ENCODE results near the gene FBXW11. TPM values are rescaled to one million over a fixed set of nuclear protein-coding genes. Genes with fewer than 3 reads are reported as not detected.

FBXW11 gene
- total RNA-seq, 1 experiment from 2014 or later, result 69.2 TPM

DNA sequence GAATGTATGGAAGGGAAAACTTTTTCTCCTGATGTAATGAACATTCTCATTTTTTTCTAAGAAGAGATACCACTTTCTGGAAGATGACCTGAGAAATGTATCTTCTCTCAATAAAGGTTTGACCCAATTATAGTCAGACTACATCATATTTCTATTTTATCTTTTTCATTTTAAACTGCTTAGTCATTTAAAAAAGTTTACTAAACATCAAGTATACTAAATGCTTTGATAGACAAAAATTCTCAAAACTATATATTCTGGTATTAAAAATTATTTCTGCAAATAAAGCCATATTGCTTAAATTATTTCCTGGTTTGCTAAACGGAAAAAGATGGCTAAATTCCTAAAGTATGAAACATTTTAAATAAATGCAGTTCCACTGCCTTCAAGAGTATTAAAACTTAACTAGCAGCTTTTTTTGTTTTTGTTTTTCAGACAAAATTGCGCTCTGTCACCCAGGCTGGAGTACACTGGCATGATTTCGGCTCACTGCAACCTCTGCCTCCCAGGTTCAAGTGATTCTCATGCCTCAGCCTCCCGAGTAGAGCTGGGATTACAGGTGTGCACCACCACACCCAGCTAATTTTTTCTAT lies 37.1 kb downstream of the FBXW11 start:
- POLR2A ChIA-PET (ENCODE audit: unreplicated experiment), result no interaction called here

GRCh38 chr5:171968531-171968930 lies 37.9 kb downstream of the FBXW11 start:
- H3K79me2 ChIP-seq (ENCODE audit: low read length), result peaks cover 92% of the 10 kb centered on the region
- intact Hi-C loops (cut with micrococcal nuclease), result no loop called here
- no peaks in the 10 kb centered on the region for H3K4me1 ChIP-seq (ENCODE audit: insufficient read depth, low read length)
- H2AFZ ChIP-seq (ENCODE audit: low read length), result no peak overlapping the region
- H3K4me3 ChIP-seq (ENCODE audit: low read length), result no peak overlapping the region
- no peak overlapping the region for H3K27ac ChIP-seq (ENCODE audit: low read length)
- H3F3A ChIP-seq (ENCODE audit: low read length, unreplicated experiment), result peaks cover 4% of the 10 kb centered on the region
- TF ChIP-seq CTCF (conservative IDR thresholded peaks at IDR 0.05; ENCODE audit: low read depth, low read length), result no peak
- no peak for TF ChIP-seq EZH2 (IDR thresholded peaks at IDR 0.05; ENCODE audit: low read length, unreplicated experiment)
- no peak for TF ChIP-seq EZH2phosphoT487 (IDR thresholded peaks at IDR 0.05; ENCODE audit: borderline replicate concordance, low read length)
- ATAC-seq, result no peak
- H3K36me3 ChIP-seq (ENCODE audit: low read depth, low read length), result no peaks in the 10 kb centered on the region
- no peaks in the 10 kb centered on the region for H3K27me3 ChIP-seq (ENCODE audit: low read length)
- no TSS peak for BruUV-seq (replicated peaks)
- H3K4me2 ChIP-seq (ENCODE audit: low read length), result no peak overlapping the region
- no peaks in the 10 kb centered on the region for H3K9me2 ChIP-seq (replicated peaks; ENCODE audit: low read length)
- DNase-seq, result no peak
- ChIA-PET POLR2A (ENCODE audit: unreplicated experiment) (no interaction called here), CTCF (no interaction called here)
- H4K20me1 ChIP-seq (ENCODE audit: low read length), result peaks cover 18% of the 10 kb centered on the region
- no peaks in the 10 kb centered on the region for H3K9me3 ChIP-seq (ENCODE audit: low read length)
- H3K9ac ChIP-seq (ENCODE audit: low read length), result no peak overlapping the region

More for the DNA sequence above, 37.1 kb downstream of the FBXW11 start:
- H3K9ac ChIP-seq (ENCODE audit: low read length), result no peak overlapping the region
- no peak overlapping the region for H3K4me2 ChIP-seq (ENCODE audit: low read length)
- no peak overlapping the region for H3K27ac ChIP-seq (ENCODE audit: low read length)
- peaks cover 91% of the 10 kb centered on the region for H3K79me2 ChIP-seq (ENCODE audit: low read length)
- no peaks in the 10 kb centered on the region for H3K9me2 ChIP-seq (replicated peaks; ENCODE audit: low read length)
- no peaks in the 10 kb centered on the region for H3K4me1 ChIP-seq (ENCODE audit: insufficient read depth, low read length)
- H3K4me3 ChIP-seq (ENCODE audit: low read length), result no peak overlapping the region
- ATAC-seq, result no peak
- CTCF ChIA-PET, result no interaction called here
- no TSS peak for BruUV-seq (replicated peaks)
- H3K9me3 ChIP-seq (ENCODE audit: low read length), result no peaks in the 10 kb centered on the region
- H3K36me3 ChIP-seq (ENCODE audit: low read depth, low read length), result no peaks in the 10 kb centered on the region
- no peak for DNase-seq
- no peak for TF ChIP-seq EZH2 (IDR thresholded peaks at IDR 0.05; ENCODE audit: low read length, unreplicated experiment)
- TF ChIP-seq CTCF (conservative IDR thresholded peaks at IDR 0.05; ENCODE audit: low read depth, low read length), result no peak
- TF ChIP-seq EZH2phosphoT487 (IDR thresholded peaks at IDR 0.05; ENCODE audit: borderline replicate concordance, low read length), result no peak
- no peak overlapping the region for H2AFZ ChIP-seq (ENCODE audit: low read length)
- H3K27me3 ChIP-seq (ENCODE audit: low read length), result no peaks in the 10 kb centered on the region
- H3F3A ChIP-seq (ENCODE audit: low read length, unreplicated experiment), result peaks cover 4% of the 10 kb centered on the region
- peaks cover 14% of the 10 kb centered on the region; the same call in 1 of the 2 replicates for H4K20me1 ChIP-seq (ENCODE audit: low read length)
- intact Hi-C loops (cut with micrococcal nuclease), result no loop called here

- CTCF ChIA-PET, result no interaction called here
- BruUV-seq (replicated peaks), result no TSS peak
- POLR2A ChIA-PET (ENCODE audit: unreplicated experiment), result no interaction called here
Measured at GRCh38 chr5:171966964-171967363, 39.5 kb downstream of the FBXW11 start.

More at GRCh38 chr5:171966964-171967363, 39.5 kb downstream of the FBXW11 start:
- no peak for TF ChIP-seq EZH2 (IDR thresholded peaks at IDR 0.05; ENCODE audit: low read length, unreplicated experiment)
- TF ChIP-seq CTCF (conservative IDR thresholded peaks at IDR 0.05; ENCODE audit: low read depth, low read length), result no peak
- TF ChIP-seq EZH2phosphoT487 (IDR thresholded peaks at IDR 0.05; ENCODE audit: borderline replicate concordance, low read length), result no peak
- no peaks in the 10 kb centered on the region for H3K27me3 ChIP-seq (ENCODE audit: low read length)
- DNase-seq, result no peak
- H3K9me3 ChIP-seq (ENCODE audit: low read length), result no peaks in the 10 kb centered on the region
- H3F3A ChIP-seq (ENCODE audit: low read length, unreplicated experiment), result peaks cover 4% of the 10 kb centered on the region
- H3K4me3 ChIP-seq (ENCODE audit: low read length), result no peak overlapping the region
- H3K9me2 ChIP-seq (replicated peaks; ENCODE audit: low read length), result no peaks in the 10 kb centered on the region
- no peak overlapping the region for H3K4me2 ChIP-seq (ENCODE audit: low read length)
- H3K9ac ChIP-seq (ENCODE audit: low read length), result no peak overlapping the region
- H3K27ac ChIP-seq (ENCODE audit: low read length), result no peak overlapping the region
- H4K20me1 ChIP-seq (ENCODE audit: low read length), result peaks cover 24% of the 10 kb centered on the region
- no peaks in the 10 kb centered on the region for H3K4me1 ChIP-seq (ENCODE audit: insufficient read depth, low read length)
- peaks cover 96% of the 10 kb centered on the region for H3K79me2 ChIP-seq (ENCODE audit: low read length)
- intact Hi-C loops (cut with micrococcal nuclease), result no loop called here
- H3K36me3 ChIP-seq (ENCODE audit: low read depth, low read length), result no peaks in the 10 kb centered on the region
- ATAC-seq, result no peak
- H2AFZ ChIP-seq (ENCODE audit: low read length), result no peak overlapping the region

Data from PC-3 (cell line).